Thymus (tissue), 11 donors: ENCODE data around the gene IL3. TPM values are rescaled to one million over a fixed set of nuclear protein-coding genes. Genes with fewer than 3 reads are reported as not detected.
A peak's percentile ranks its signal among the peaks of the same experiment; 100 is the strongest.

Experiments
- DNase-seq, 9 donors: peaks; one replicate each; pipeline ENCODE4 v3.0.0-alpha.2; 2013; ENCODE audit warnings: low spot score in 9 of 9, low read depth in 6 of 9, missing footprints in 1 of 9
- H3K27ac ChIP-seq, 2 donors: one replicate each; pipeline ENCODE4 v1.5.1; 2013; ENCODE audit warnings: control low read depth in 1 of 2, low read depth in 1 of 2, low read length in 1 of 2, mild to moderate bottlenecking in 1 of 2, moderate library complexity in 1 of 2
- H3K27me3 ChIP-seq, 2 donors: one replicate each; pipeline ENCODE4 v1.5.1; 2013; ENCODE audit warnings: low read length in 1 of 2; ENCODE audit not compliant: control insufficient read depth in 2 of 2, insufficient read depth in 1 of 2
- H3K36me3 ChIP-seq, 2 donors: one replicate each; pipeline ENCODE4 v1.5.1; 2013; ENCODE audit warnings: low read length in 1 of 2, mild to moderate bottlenecking in 1 of 2, moderate library complexity in 1 of 2; ENCODE audit not compliant: control insufficient read depth in 2 of 2, insufficient read depth in 2 of 2
- H3K4me1 ChIP-seq, 2 donors: one replicate each; pipeline ENCODE4 v1.5.1; 2013; ENCODE audit warnings: low read length in 2 of 2; ENCODE audit not compliant: control insufficient read depth in 2 of 2, insufficient read depth in 2 of 2
- H3K4me3 ChIP-seq, 2 donors: one replicate each; pipeline ENCODE4 v1.5.1; 2013; ENCODE audit warnings: low read length in 2 of 2, control low read depth in 1 of 2, mild to moderate bottlenecking in 1 of 2
- H3K9me3 ChIP-seq, 2 donors: one replicate each; pipeline ENCODE4 v1.5.1; 2013; ENCODE audit warnings: low read length in 1 of 2, mild to moderate bottlenecking in 1 of 2; ENCODE audit not compliant: control insufficient read depth in 2 of 2, insufficient read depth in 1 of 2
- WGBS: extraction: QIAGEN DNeasy Blood & Tissue Kit; methylation state at CpG from one replicate; pipeline ENCODE4 v1.1.7; 2013; 5-methylcytosine and 5-hydroxymethylcytosine counted together
- polyA plus RNA-seq: library from polyadenylated mRNA; stranded (reverse); fragments of 200-250 nt; gene quantifications from one replicate; pipeline ENCODE4 v1.2.3, GENCODE V29; 2013
- total RNA-seq: library from RNA; stranded (reverse); fragments of 120-200 nt; gene quantifications from one replicate; pipeline ENCODE4 v1.2.4, GENCODE V29; 2013
- donor health status: healthy.

IL3 gene
- total and polyA plus RNA-seq, 2 donors, result 0.34 TPM; not detected in 1

- Histone ChIP-seq H3K27me3 (peaks cover 0 to 16% of the 10 kb centered on the region in 2 donors), H3K4me3 (no peak overlapping the region), H3K36me3 (no peaks in the 10 kb centered on the region), H3K27ac (no peak overlapping the region), H3K9me3 (no peaks in the 10 kb centered on the region), H3K4me1 (peaks cover 18 to 19% of the 10 kb centered on the region in 2 donors)
- 26% methylated on average over 10 of the region's 10 CpGs for WGBS
- DNase-seq, result no peak
Measured at GRCh38 chr5:132017738-132018625, 42.5 kb upstream of the IL3 start.

- Histone ChIP-seq H3K36me3 (no peaks in the 10 kb centered on the region), H3K27me3 (peaks cover 0 to 7% of the 10 kb centered on the region in 2 donors), H3K4me1 (peaks cover 18 to 19% of the 10 kb centered on the region in 2 donors), H3K27ac (no peak overlapping the region), H3K9me3 (no peaks in the 10 kb centered on the region), H3K4me3 (no peak overlapping the region)
- DNase-seq, result no peak
Measured at GRCh38 chr5:132019337-132019736, 41.1 kb upstream of the IL3 start.

GRCh38 chr5:132019857-132020555 lies 40.4 kb upstream of the IL3 start:
- Histone ChIP-seq H3K4me3 (no peak overlapping the region), H3K9me3 (no peaks in the 10 kb centered on the region), H3K4me1 (peaks cover 18 to 19% of the 10 kb centered on the region in 2 donors), H3K27me3 (peaks cover 0 to 7% of the 10 kb centered on the region in 2 donors), H3K27ac (no peak overlapping the region), H3K36me3 (no peaks in the 10 kb centered on the region)
- 31% methylated on average over 6 of the region's 6 CpGs for WGBS
- DNase-seq, result peak in 2 of 9 donors; percentile 41 to 61

GRCh38 chr5:132020568-132021339 lies 39.7 kb upstream of the IL3 start:
- no peak for DNase-seq
- peaks cover 18 to 19% of the 10 kb centered on the region in 2 donors for H3K4me1 ChIP-seq
- H3K27me3 ChIP-seq, result peaks cover 0 to 7% of the 10 kb centered on the region in 2 donors
- no peak overlapping the region for H3K4me3 ChIP-seq
- H3K9me3 ChIP-seq, result no peaks in the 10 kb centered on the region
- H3K36me3 ChIP-seq, result no peaks in the 10 kb centered on the region
- 91% methylated on average over 6 of the region's 6 CpGs for WGBS
- no peak overlapping the region for H3K27ac ChIP-seq

GRCh38 chr5:132021654-132022053 lies 38.8 kb upstream of the IL3 start:
- no peaks in the 10 kb centered on the region for H3K36me3 ChIP-seq
- H3K4me3 ChIP-seq, result no peak overlapping the region
- 92% methylated on average over 2 of the region's 2 CpGs for WGBS
- H3K9me3 ChIP-seq, result no peaks in the 10 kb centered on the region
- DNase-seq, result no peak
- H3K27me3 ChIP-seq, result peaks cover 0 to 7% of the 10 kb centered on the region in 2 donors
- peaks cover 18 to 19% of the 10 kb centered on the region in 2 donors for H3K4me1 ChIP-seq
- H3K27ac ChIP-seq, result no peak overlapping the region

- Histone ChIP-seq H3K4me3 (no peak overlapping the region), H3K27ac (no peak overlapping the region), H3K36me3 (no peaks in the 10 kb centered on the region), H3K4me1 (peaks cover 16 to 17% of the 10 kb centered on the region in 2 donors), H3K9me3 (no peaks in the 10 kb centered on the region), H3K27me3 (peaks cover 0 to 6% of the 10 kb centered on the region in 2 donors)
- WGBS, result 94% methylated on average over 2 of the region's 2 CpGs
- DNase-seq, result no peak
Measured at GRCh38 chr5:132022737-132023136, 37.7 kb upstream of the IL3 start.

- DNase-seq, result no peak
- Histone ChIP-seq H3K9me3 (no peaks in the 10 kb centered on the region), H3K36me3 (no peaks in the 10 kb centered on the region), H3K4me3 (no peak overlapping the region), H3K27ac (no peak overlapping the region), H3K27me3 (no peaks in the 10 kb centered on the region), H3K4me1 (peaks cover 12 to 13% of the 10 kb centered on the region in 2 donors)
- 75% methylated on average over 5 of the region's 5 CpGs for WGBS
Measured at GRCh38 chr5:132023258-132024116, 37.0 kb upstream of the IL3 start.

- Histone ChIP-seq H3K27ac (no peak overlapping the region), H3K9me3 (no peaks in the 10 kb centered on the region), H3K27me3 (no peaks in the 10 kb centered on the region), H3K36me3 (no peaks in the 10 kb centered on the region), H3K4me1 (peaks cover 12 to 13% of the 10 kb centered on the region in 2 donors), H3K4me3 (no peak overlapping the region)
- no peak for DNase-seq
- 69% methylated on average over 4 of the region's 4 CpGs for WGBS
Measured at GRCh38 chr5:132024117-132024435, 36.4 kb upstream of the IL3 start.
